ENCODE results near the gene HTT. TPM values are rescaled to one million over a fixed set of nuclear protein-coding genes. Genes with fewer than 3 reads are reported as not detected.

Gene HTT
- total and polyA plus RNA-seq, 2 of the 13 experiments (the other 11 are each of a cell fraction or from before 2014, with no cell fraction given): 17.5 to 19.5 TPM

DNA sequence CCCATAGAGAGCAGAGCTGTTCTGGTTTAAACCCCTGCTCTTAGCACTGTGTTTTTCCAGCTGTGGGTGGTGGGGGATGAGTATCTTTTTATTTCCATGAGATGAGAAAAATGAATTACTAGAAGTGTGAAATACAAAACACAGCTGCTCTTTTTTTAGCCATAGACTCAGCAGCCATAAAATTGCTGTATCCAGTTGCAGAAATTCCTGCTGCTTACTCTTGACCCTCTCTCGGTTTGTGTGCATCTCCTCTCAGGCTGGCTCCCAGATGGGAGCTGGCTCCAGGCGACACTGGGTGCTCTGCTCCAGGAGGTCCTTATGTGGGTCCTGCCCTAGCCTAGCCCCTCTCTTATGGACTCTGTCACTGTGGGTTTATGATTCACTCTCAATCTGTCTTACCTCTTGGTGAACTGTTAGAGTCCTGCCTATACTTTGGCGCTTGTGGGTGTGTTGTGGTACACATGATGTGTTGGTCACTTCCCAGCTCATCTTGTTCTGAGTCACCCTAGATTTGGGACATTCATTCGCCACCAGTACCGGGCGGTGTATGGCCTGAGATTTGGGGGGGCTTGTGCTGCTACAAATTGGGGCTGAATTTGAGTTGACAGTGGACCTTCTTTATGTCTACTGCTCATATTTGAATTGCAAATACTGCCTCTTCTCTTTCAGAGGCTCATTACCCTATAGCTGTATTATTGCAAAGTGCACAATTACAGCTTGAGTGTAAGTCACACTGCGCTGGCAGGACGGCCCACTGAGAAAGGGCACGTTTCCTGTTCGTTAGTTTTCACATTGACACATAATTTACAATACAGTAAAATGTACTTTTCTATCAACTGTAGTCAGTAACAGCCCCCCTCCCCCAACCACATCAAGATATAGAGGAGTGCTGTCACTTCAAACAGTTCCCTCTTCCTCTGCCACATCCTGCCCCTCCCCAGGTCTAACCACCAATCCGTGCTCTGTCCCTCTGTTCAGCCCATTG lies 127.5 kb downstream of the HTT start (continued):
- TF ChIP-seq SYNCRIP (IDR thresholded peaks at IDR 0.05; ENCODE audit: insufficient read depth, low read depth, low read length): no peak
- TF ChIP-seq, protein P1, sequence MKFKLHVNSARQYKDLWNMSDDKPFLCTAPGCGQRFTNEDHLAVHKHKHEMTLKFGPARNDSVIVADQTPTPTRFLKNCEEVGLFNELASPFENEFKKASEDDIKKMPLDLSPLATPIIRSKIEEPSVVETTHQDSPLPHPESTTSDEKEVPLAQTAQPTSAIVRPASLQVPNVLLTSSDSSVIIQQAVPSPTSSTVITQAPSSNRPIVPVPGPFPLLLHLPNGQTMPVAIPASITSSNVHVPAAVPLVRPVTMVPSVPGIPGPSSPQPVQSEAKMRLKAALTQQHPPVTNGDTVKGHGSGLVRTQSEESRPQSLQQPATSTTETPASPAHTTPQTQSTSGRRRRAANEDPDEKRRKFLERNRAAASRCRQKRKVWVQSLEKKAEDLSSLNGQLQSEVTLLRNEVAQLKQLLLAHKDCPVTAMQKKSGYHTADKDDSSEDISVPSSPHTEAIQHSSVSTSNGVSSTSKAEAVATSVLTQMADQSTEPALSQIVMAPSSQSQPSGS (CRISPR knock-in tag; IDR thresholded peaks at IDR 0.05): no peak
- TF ChIP-seq MEF2D (CRISPR knock-in tag; IDR thresholded peaks at IDR 0.05): no peak
- TF ChIP-seq, protein P2, sequence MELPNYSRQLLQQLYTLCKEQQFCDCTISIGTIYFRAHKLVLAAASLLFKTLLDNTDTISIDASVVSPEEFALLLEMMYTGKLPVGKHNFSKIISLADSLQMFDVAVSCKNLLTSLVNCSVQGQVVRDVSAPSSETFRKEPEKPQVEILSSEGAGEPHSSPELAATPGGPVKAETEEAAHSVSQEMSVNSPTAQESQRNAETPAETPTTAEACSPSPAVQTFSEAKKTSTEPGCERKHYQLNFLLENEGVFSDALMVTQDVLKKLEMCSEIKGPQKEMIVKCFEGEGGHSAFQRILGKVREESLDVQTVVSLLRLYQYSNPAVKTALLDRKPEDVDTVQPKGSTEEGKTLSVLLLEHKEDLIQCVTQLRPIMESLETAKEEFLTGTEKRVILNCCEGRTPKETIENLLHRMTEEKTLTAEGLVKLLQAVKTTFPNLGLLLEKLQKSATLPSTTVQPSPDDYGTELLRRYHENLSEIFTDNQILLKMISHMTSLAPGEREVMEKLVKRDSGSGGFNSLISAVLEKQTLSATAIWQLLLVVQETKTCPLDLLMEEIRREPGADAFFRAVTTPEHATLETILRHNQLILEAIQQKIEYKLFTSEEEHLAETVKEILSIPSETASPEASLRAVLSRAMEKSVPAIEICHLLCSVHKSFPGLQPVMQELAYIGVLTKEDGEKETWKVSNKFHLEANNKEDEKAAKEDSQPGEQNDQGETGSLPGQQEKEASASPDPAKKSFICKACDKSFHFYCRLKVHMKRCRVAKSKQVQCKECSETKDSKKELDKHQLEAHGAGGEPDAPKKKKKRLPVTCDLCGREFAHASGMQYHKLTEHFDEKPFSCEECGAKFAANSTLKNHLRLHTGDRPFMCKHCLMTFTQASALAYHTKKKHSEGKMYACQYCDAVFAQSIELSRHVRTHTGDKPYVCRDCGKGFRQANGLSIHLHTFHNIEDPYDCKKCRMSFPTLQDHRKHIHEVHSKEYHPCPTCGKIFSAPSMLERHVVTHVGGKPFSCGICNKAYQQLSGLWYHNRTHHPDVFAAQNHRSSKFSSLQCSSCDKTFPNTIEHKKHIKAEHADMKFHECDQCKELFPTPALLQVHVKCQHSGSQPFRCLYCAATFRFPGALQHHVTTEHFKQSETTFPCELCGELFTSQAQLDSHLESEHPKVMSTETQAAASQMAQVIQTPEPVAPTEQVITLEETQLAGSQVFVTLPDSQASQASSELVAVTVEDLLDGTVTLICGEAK (IDR thresholded peaks at IDR 0.05): no peak
- TF ChIP-seq, protein P2 (CRISPR knock-in tag; IDR thresholded peaks at IDR 0.05): no peak
- TF ChIP-seq, protein P3, sequence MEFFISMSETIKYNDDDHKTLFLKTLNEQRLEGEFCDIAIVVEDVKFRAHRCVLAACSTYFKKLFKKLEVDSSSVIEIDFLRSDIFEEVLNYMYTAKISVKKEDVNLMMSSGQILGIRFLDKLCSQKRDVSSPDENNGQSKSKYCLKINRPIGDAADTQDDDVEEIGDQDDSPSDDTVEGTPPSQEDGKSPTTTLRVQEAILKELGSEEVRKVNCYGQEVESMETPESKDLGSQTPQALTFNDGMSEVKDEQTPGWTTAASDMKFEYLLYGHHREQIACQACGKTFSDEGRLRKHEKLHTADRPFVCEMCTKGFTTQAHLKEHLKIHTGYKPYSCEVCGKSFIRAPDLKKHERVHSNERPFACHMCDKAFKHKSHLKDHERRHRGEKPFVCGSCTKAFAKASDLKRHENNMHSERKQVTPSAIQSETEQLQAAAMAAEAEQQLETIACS (CRISPR knock-in tag; IDR thresholded peaks at IDR 0.05): no peak
- TF ChIP-seq TOPORS (CRISPR knock-in tag; IDR thresholded peaks at IDR 0.05): no peak
- TF ChIP-seq, protein P4, sequence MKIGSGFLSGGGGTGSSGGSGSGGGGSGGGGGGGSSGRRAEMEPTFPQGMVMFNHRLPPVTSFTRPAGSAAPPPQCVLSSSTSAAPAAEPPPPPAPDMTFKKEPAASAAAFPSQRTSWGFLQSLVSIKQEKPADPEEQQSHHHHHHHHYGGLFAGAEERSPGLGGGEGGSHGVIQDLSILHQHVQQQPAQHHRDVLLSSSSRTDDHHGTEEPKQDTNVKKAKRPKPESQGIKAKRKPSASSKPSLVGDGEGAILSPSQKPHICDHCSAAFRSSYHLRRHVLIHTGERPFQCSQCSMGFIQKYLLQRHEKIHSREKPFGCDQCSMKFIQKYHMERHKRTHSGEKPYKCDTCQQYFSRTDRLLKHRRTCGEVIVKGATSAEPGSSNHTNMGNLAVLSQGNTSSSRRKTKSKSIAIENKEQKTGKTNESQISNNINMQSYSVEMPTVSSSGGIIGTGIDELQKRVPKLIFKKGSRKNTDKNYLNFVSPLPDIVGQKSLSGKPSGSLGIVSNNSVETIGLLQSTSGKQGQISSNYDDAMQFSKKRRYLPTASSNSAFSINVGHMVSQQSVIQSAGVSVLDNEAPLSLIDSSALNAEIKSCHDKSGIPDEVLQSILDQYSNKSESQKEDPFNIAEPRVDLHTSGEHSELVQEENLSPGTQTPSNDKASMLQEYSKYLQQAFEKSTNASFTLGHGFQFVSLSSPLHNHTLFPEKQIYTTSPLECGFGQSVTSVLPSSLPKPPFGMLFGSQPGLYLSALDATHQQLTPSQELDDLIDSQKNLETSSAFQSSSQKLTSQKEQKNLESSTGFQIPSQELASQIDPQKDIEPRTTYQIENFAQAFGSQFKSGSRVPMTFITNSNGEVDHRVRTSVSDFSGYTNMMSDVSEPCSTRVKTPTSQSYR (CRISPR knock-in tag; IDR thresholded peaks at IDR 0.05; ENCODE audit: borderline replicate concordance): peak; percentile 53; the same call in 1 of the 2 replicates
- no peak for TF ChIP-seq XBP1 (CRISPR knock-in tag; IDR thresholded peaks at IDR 0.05)
- no peak for TF ChIP-seq CHD2 (IDR thresholded peaks at IDR 0.05; ENCODE audit: low read depth, low read length)
- TF ChIP-seq, protein P5, sequence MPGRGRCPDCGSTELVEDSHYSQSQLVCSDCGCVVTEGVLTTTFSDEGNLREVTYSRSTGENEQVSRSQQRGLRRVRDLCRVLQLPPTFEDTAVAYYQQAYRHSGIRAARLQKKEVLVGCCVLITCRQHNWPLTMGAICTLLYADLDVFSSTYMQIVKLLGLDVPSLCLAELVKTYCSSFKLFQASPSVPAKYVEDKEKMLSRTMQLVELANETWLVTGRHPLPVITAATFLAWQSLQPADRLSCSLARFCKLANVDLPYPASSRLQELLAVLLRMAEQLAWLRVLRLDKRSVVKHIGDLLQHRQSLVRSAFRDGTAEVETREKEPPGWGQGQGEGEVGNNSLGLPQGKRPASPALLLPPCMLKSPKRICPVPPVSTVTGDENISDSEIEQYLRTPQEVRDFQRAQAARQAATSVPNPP (CRISPR knock-in tag; IDR thresholded peaks at IDR 0.05): no peak

Data from HepG2 (cell line).